Measurements from ENCODE around the gene SYTL3. TPM values are rescaled to one million over a fixed set of nuclear protein-coding genes. Genes with fewer than 3 reads are reported as not detected.

The SYTL3 gene
- total RNA-seq, 5 donors from 2014 or later (not counting 1 experiment from before 2014, with no cell fraction given): 14.4 to 45.6 (median 22.9) TPM

- H3K4me1 Mint-ChIP-seq: peaks cover 67 to 72% (median 70%) of the 10 kb centered on the region in 3 donors
- CTCF ChIA-PET: interaction anchor here in 1 of 2 donors (0.5 to 1.7 kb wide), 10 partner anchors 10 to 473 kb away, joined by 3 to 9 read pairs (median 4); partner anchors contain the start of gene SYTL3
- DNase-seq: peak in 33 of 35 experiments; percentile 21 to 89 (median 61)
These were observed 37.0 kb downstream of the SYTL3 start for GRCh38 chr6:158686791-158687381.

GRCh38 chr6:158687506-158687905 is 37.7 kb downstream of the SYTL3 start:
- Mint-ChIP-seq H3K9me3 (no peaks in the 10 kb centered on the region), H3K36me3 (peaks cover 21% of the 10 kb centered on the region), H3K27ac (peak overlapping the region; percentile 87 to 93), H3K27me3 (no peaks in the 10 kb centered on the region), H3K4me1 (peaks cover 67 to 72% (median 70%) of the 10 kb centered on the region in 3 donors), H3K4me3 (peak overlapping the region in 1 of 3 donors; percentile 73)
- H3K36me3 ChIP-seq (ENCODE audit: control insufficient read depth in 2 of 2, extremely low read depth in 1 of 2, insufficient read depth in 1 of 2, low read length in 1 of 2): peaks cover 0 to 13% of the 10 kb centered on the region in 2 donors
- H3K9me3 ChIP-seq: no peaks in the 10 kb centered on the region
- no peaks in the 10 kb centered on the region for H3K27me3 ChIP-seq (replicated peaks in 1 of 2; ENCODE audit: control insufficient read depth in 2 of 2, extremely low read depth in 1 of 2, insufficient read depth in 2 of 2, low read length in 1 of 2)
- 88% methylated on average over 2 of the region's 4 CpGs for WGBS (ENCODE audit: insufficient coverage)
- ChIA-PET CTCF (interaction anchor here in 1 of 2 donors (0.7 to 1.7 kb wide), 7 partner anchors 9 to 473 kb away, joined by 3 to 9 read pairs (median 4); partner anchors contain the start of gene SYTL3), POLR2A (interaction anchor here (0.9 to 3.3 kb wide), 5 partner anchors 21 to 43 kb away, joined by 3 to 28 read pairs (median 13); partner anchors contain the start of genes DYNLT1 (in 2 of the 2) and SYTL3 (in 1 of the 2))
- DNase-seq (no peak), ATAC-seq (replicated peaks in 1 of 4) (no peak)
- H3K4me3 ChIP-seq (ENCODE audit: control insufficient read depth in 1 of 2, extremely low read depth in 1 of 2, low read length in 1 of 2): no peak overlapping the region
- peaks cover 39 to 53% of the 10 kb centered on the region in 2 experiments for H3K4me1 ChIP-seq (ENCODE audit: control insufficient read depth in 1 of 2, extremely low read depth in 1 of 2, insufficient read depth in 2 of 2, low read length in 2 of 2)
- H3K27ac ChIP-seq (ENCODE audit: low read length): peak overlapping the region; percentile 94

More at GRCh38 chr6:158686791-158687381, 37.0 kb downstream of the SYTL3 start:
- Mint-ChIP-seq H3K27ac (peak overlapping the region; percentile 87 to 93), H3K27me3 (no peaks in the 10 kb centered on the region), H3K4me3 (peak overlapping the region; percentile 26 to 73 (median 28)), H3K36me3 (peaks cover 23% of the 10 kb centered on the region), H3K9me3 (no peaks in the 10 kb centered on the region)
- peaks cover 0 to 13% of the 10 kb centered on the region in 2 donors for H3K36me3 ChIP-seq (ENCODE audit: control insufficient read depth in 2 of 2, extremely low read depth in 1 of 2, insufficient read depth in 1 of 2, low read length in 1 of 2)
- POLR2A ChIA-PET: interaction anchor here (0.6 to 3.3 kb wide), 8 partner anchors 21 to 42 kb away, joined by 3 to 28 read pairs (median 4); partner anchors contain the start of genes DYNLT1 (in 2 of the 2) and SYTL3 (in 1 of the 2)
- H3K4me1 ChIP-seq (ENCODE audit: control insufficient read depth in 1 of 2, extremely low read depth in 1 of 2, insufficient read depth in 2 of 2, low read length in 2 of 2): peaks cover 39 to 53% of the 10 kb centered on the region in 2 experiments
- no peaks in the 10 kb centered on the region for H3K27me3 ChIP-seq (replicated peaks in 1 of 2; ENCODE audit: control insufficient read depth in 2 of 2, extremely low read depth in 1 of 2, insufficient read depth in 2 of 2, low read length in 1 of 2)
- ATAC-seq (replicated peaks in 1 of 4): peak; percentile 82 to 94 (median 93)
- H3K27ac ChIP-seq (ENCODE audit: low read length): peak overlapping the region; percentile 94
- peak overlapping the region; percentile 14 to 29 for H3K4me3 ChIP-seq (ENCODE audit: control insufficient read depth in 1 of 2, extremely low read depth in 1 of 2, low read length in 1 of 2)
- 20% methylated on average over 1 of the region's 7 CpGs for WGBS (ENCODE audit: insufficient coverage)
- H3K9me3 ChIP-seq: no peaks in the 10 kb centered on the region

GRCh38 chr6:158688860-158689259 is 39.0 kb downstream of the SYTL3 start:
- Histone ChIP-seq H3K36me3 (ENCODE audit: control insufficient read depth in 2 of 2, extremely low read depth in 1 of 2, insufficient read depth in 1 of 2, low read length in 1 of 2) (peaks cover 0 to 9% of the 10 kb centered on the region in 2 donors), H3K27ac (ENCODE audit: low read length) (peak overlapping the region; percentile 94), H3K4me1 (ENCODE audit: control insufficient read depth in 1 of 2, extremely low read depth in 1 of 2, insufficient read depth in 2 of 2, low read length in 2 of 2) (peaks cover 38 to 53% of the 10 kb centered on the region in 2 experiments), H3K27me3 (replicated peaks in 1 of 2; ENCODE audit: control insufficient read depth in 2 of 2, extremely low read depth in 1 of 2, insufficient read depth in 2 of 2, low read length in 1 of 2) (no peaks in the 10 kb centered on the region), H3K4me3 (ENCODE audit: control insufficient read depth in 1 of 2, extremely low read depth in 1 of 2, low read length in 1 of 2) (no peak overlapping the region), H3K9me3 (no peaks in the 10 kb centered on the region)
- no CpG with 5 or more reads among the region's 1 CpG for WGBS (ENCODE audit: insufficient coverage)
- ChIA-PET POLR2A (interaction anchor here (0.5 to 3.3 kb wide), 3 partner anchors 27 to 182 kb away, joined by 3 to 28 read pairs (median 5); partner anchors contain the start of gene SYTL3 (in 1 of the 2)), CTCF (no interaction called here)
- no peak for ATAC-seq (replicated peaks in 1 of 4)
- peak in 1 of 35 experiments; percentile 43 for DNase-seq
- Mint-ChIP-seq H3K36me3 (peaks cover 9% of the 10 kb centered on the region), H3K27ac (peak overlapping the region; percentile 69 to 87), H3K9me3 (no peaks in the 10 kb centered on the region), H3K4me3 (no peak overlapping the region), H3K27me3 (no peaks in the 10 kb centered on the region), H3K4me1 (peaks cover 60 to 68% (median 65%) of the 10 kb centered on the region in 3 donors)

GRCh38 chr6:158694913-158695312 is 45.1 kb downstream of the SYTL3 start:
- Mint-ChIP-seq H3K36me3 (peaks cover 21% of the 10 kb centered on the region), H3K27ac (no peak overlapping the region), H3K4me3 (no peak overlapping the region), H3K27me3 (no peaks in the 10 kb centered on the region), H3K9me3 (no peaks in the 10 kb centered on the region), H3K4me1 (peaks cover 2 to 13% (median 9%) of the 10 kb centered on the region in 3 donors)
- H3K4me3 ChIP-seq (ENCODE audit: control insufficient read depth in 1 of 2, extremely low read depth in 1 of 2, low read length in 1 of 2): no peak overlapping the region
- ChIA-PET POLR2A (no interaction called here), CTCF (no interaction called here)
- peaks cover 0 to 17% of the 10 kb centered on the region in 2 experiments for H3K4me1 ChIP-seq (ENCODE audit: control insufficient read depth in 1 of 2, extremely low read depth in 1 of 2, insufficient read depth in 2 of 2, low read length in 2 of 2)
- peaks cover 0 to 9% of the 10 kb centered on the region in 2 donors for H3K36me3 ChIP-seq (ENCODE audit: control insufficient read depth in 2 of 2, extremely low read depth in 1 of 2, insufficient read depth in 1 of 2, low read length in 1 of 2)
- no CpG with 5 or more reads among the region's 3 CpGs for WGBS (ENCODE audit: insufficient coverage)
- ATAC-seq (replicated peaks in 1 of 4): no peak
- H3K27ac ChIP-seq (ENCODE audit: low read length): no peak overlapping the region
- no peak for DNase-seq
- H3K27me3 ChIP-seq (replicated peaks in 1 of 2; ENCODE audit: control insufficient read depth in 2 of 2, extremely low read depth in 1 of 2, insufficient read depth in 2 of 2, low read length in 1 of 2): no peaks in the 10 kb centered on the region
- H3K9me3 ChIP-seq: no peaks in the 10 kb centered on the region

- H3K9me3 Mint-ChIP-seq: no peaks in the 10 kb centered on the region
- Histone ChIP-seq H3K27me3 (replicated peaks in 1 of 2; ENCODE audit: control insufficient read depth in 2 of 2, extremely low read depth in 1 of 2, insufficient read depth in 2 of 2, low read length in 1 of 2) (no peaks in the 10 kb centered on the region), H3K9me3 (no peaks in the 10 kb centered on the region), H3K27ac (ENCODE audit: low read length) (no peak overlapping the region), H3K4me3 (ENCODE audit: control insufficient read depth in 1 of 2, extremely low read depth in 1 of 2, low read length in 1 of 2) (no peak overlapping the region), H3K36me3 (ENCODE audit: control insufficient read depth in 2 of 2, extremely low read depth in 1 of 2, insufficient read depth in 1 of 2, low read length in 1 of 2) (peaks cover 0 to 9% of the 10 kb centered on the region in 2 donors), H3K4me1 (ENCODE audit: control insufficient read depth in 1 of 2, extremely low read depth in 1 of 2, insufficient read depth in 2 of 2, low read length in 2 of 2) (peaks cover 0 to 6% of the 10 kb centered on the region in 2 experiments)
- no CpG with 5 or more reads among the region's 2 CpGs for WGBS (ENCODE audit: insufficient coverage)
- ATAC-seq (replicated peaks in 1 of 4): no peak
- H3K36me3 Mint-ChIP-seq: peaks cover 21% of the 10 kb centered on the region
- H3K27me3 Mint-ChIP-seq: no peaks in the 10 kb centered on the region
- no peak overlapping the region for H3K4me3 Mint-ChIP-seq
- no peak overlapping the region for H3K27ac Mint-ChIP-seq
- ChIA-PET CTCF (interaction anchor here (0.6 to 0.7 kb wide), 3 partner anchors 65 to 107 kb away, joined by 3 to 4 read pairs (median 3); no protein-coding TSS in a partner anchor), POLR2A (interaction anchor here (0.5 to 1.1 kb wide), 3 partner anchors 35 to 136 kb away, joined by 3 to 5 read pairs (median 3); partner anchors contain the start of gene SYTL3 (in 1 of the 2))
- no peak for DNase-seq
- peaks cover 0 to 10% (median 5%) of the 10 kb centered on the region in 3 donors for H3K4me1 Mint-ChIP-seq
These were observed 48.0 kb downstream of the SYTL3 start for GRCh38 chr6:158697811-158698210.

- DNase-seq: no peak
- H3K27ac Mint-ChIP-seq: no peak overlapping the region
- no peak for ATAC-seq (replicated peaks in 1 of 4)
- 84% methylated on average over 5 of the region's 8 CpGs for WGBS (ENCODE audit: insufficient coverage)
- Histone ChIP-seq H3K4me3 (ENCODE audit: control insufficient read depth in 1 of 2, extremely low read depth in 1 of 2, low read length in 1 of 2) (no peak overlapping the region), H3K4me1 (ENCODE audit: control insufficient read depth in 1 of 2, extremely low read depth in 1 of 2, insufficient read depth in 2 of 2, low read length in 2 of 2) (peaks cover 0 to 12% of the 10 kb centered on the region in 2 experiments), H3K27ac (ENCODE audit: low read length) (no peak overlapping the region), H3K36me3 (ENCODE audit: control insufficient read depth in 2 of 2, extremely low read depth in 1 of 2, insufficient read depth in 1 of 2, low read length in 1 of 2) (peaks cover 0 to 9% of the 10 kb centered on the region in 2 donors), H3K27me3 (replicated peaks in 1 of 2; ENCODE audit: control insufficient read depth in 2 of 2, extremely low read depth in 1 of 2, insufficient read depth in 2 of 2, low read length in 1 of 2) (no peaks in the 10 kb centered on the region), H3K9me3 (no peaks in the 10 kb centered on the region)
- H3K4me1 Mint-ChIP-seq: peaks cover 2 to 10% (median 7%) of the 10 kb centered on the region in 3 donors
- no peaks in the 10 kb centered on the region for H3K27me3 Mint-ChIP-seq
- ChIA-PET CTCF (interaction anchor here (0.6 to 0.7 kb wide), 2 partner anchors 8 to 173 kb away, joined by 3 read pairs; no protein-coding TSS in a partner anchor), POLR2A (interaction anchor here in 1 of 2 donors (0.5 to 0.6 kb wide), 2 partner anchors 8 to 129 kb away, joined by 3 read pairs; no protein-coding TSS in a partner anchor)
- H3K36me3 Mint-ChIP-seq: peaks cover 21% of the 10 kb centered on the region
- no peak overlapping the region for H3K4me3 Mint-ChIP-seq
- no peaks in the 10 kb centered on the region for H3K9me3 Mint-ChIP-seq
These were observed 49.1 kb downstream of the SYTL3 start for GRCh38 chr6:158698931-158699330.

All from T-cell (primary cell).